Chondrocyte (in vitro differentiated cells): ENCODE data around the gene ZNF326. TPM values are rescaled to one million over a fixed set of nuclear protein-coding genes. Genes with fewer than 3 reads are reported as not detected.

Experiments used
- DNase-seq: peaks from one replicate; pipeline ENCODE4 v3.0.0; 2021; ENCODE audit warnings: mixed read lengths, low spot score
- H3K27ac Mint-ChIP-seq: one replicate; pipeline ENCODE4 v1.8.0; 2021; ENCODE audit warnings: mild to moderate bottlenecking, moderate library complexity, mixed read lengths; ENCODE audit not compliant: unreplicated experiment
- H3K27me3 Mint-ChIP-seq: 2 replicates; pipeline ENCODE4 v1.8.0; 2021; ENCODE audit warnings: low read depth, mixed read lengths
- H3K36me3 Mint-ChIP-seq: 2 replicates; pipeline ENCODE4 v1.8.0; 2021; ENCODE audit warnings: low read depth, mixed read lengths
- H3K4me1 Mint-ChIP-seq: 2 replicates; pipeline ENCODE4 v1.8.0; 2021; ENCODE audit warnings: low read depth, mild to moderate bottlenecking, mixed read lengths
- H3K4me3 Mint-ChIP-seq: one replicate; pipeline ENCODE4 v1.8.0; 2021; ENCODE audit warnings: mild to moderate bottlenecking, moderate library complexity, mixed read lengths; ENCODE audit not compliant: unreplicated experiment
- H3K9me3 Mint-ChIP-seq: 2 replicates; pipeline ENCODE4 v1.8.0; 2021; ENCODE audit warnings: low read depth, mixed read lengths
- CTCF ChIP-seq: fragments of 200-600 bp; sonication (generic); IDR thresholded peaks from 2 replicates; pipeline ENCODE4 v1.5.0; 2021; ENCODE audit warnings: antibody characterized with exemption, mild to moderate bottlenecking, moderate library complexity
- total RNA-seq: library from RNA; stranded (reverse); gene quantifications from 3 replicates; pipeline ENCODE4 v1.2.1, GENCODE V29; 2021

ZNF326 gene
- total RNA-seq, 1 donor from 2014 or later, result 19.3 TPM

- no peak overlapping the region for H3K27ac Mint-ChIP-seq
- H3K4me3 Mint-ChIP-seq, result no peak overlapping the region
- H3K9me3 Mint-ChIP-seq, result no peaks in the 10 kb centered on the region
- no peaks in the 10 kb centered on the region for H3K27me3 Mint-ChIP-seq
- H3K4me1 Mint-ChIP-seq, result peaks cover 36% of the 10 kb centered on the region
- H3K36me3 Mint-ChIP-seq, result no peaks in the 10 kb centered on the region
- DNase-seq, result no peak
- no peak for TF ChIP-seq CTCF
These were observed 4.7 kb downstream of the ZNF326 start for GRCh38 chr1:89999628-90000027.

DNA sequence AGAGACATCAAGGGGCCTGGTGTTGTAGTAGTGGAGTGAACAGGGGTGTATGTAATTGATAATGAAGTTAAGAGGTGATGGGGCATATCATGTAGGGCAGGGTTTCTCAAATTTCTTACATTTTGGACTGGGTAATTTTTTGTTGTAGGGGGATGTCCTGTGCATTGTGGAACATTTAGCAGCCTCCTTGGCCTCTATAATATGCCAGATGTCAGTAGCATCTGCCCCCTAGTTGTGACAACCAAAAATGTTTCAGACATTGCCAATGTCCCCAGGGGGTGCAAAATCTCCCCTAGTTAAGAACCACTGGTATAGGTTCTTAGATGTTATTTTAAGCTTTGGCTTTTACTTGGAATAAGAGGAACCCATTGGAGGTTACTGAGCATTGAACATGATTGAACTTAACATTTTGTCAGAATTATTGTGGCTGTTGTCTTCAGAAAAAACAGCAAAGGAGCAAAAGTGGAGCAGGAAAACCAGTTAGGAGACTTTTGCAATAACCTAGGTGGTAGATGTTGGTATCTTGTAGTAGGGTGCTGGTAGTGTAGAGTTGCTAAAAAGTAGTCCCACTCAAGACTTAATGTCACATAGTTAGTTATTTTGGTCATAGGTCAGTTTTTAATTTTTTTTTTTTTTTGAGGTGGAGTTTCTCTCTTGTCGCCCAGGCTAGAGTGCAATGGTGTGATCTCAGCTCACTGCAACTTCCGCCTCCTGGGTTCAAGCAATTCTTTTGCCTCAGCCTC lies 6.2 kb downstream of the ZNF326 start:
- peaks cover 31% of the 10 kb centered on the region for H3K4me1 Mint-ChIP-seq
- no peak overlapping the region for H3K27ac Mint-ChIP-seq
- H3K36me3 Mint-ChIP-seq, result peaks cover 5% of the 10 kb centered on the region
- no peaks in the 10 kb centered on the region for H3K27me3 Mint-ChIP-seq
- DNase-seq, result no peak
- no peaks in the 10 kb centered on the region for H3K9me3 Mint-ChIP-seq
- peak; percentile 16 for TF ChIP-seq CTCF
- no peak overlapping the region for H3K4me3 Mint-ChIP-seq

GRCh38 chr1:90007979-90008404 lies 13.1 kb downstream of the ZNF326 start:
- Mint-ChIP-seq H3K36me3 (peaks cover 16% of the 10 kb centered on the region), H3K4me3 (no peak overlapping the region), H3K27me3 (no peaks in the 10 kb centered on the region), H3K4me1 (no peaks in the 10 kb centered on the region), H3K9me3 (no peaks in the 10 kb centered on the region), H3K27ac (no peak overlapping the region)
- no peak for DNase-seq
- TF ChIP-seq CTCF, result no peak

GRCh38 chr1:90012300-90012699 lies 17.4 kb downstream of the ZNF326 start:
- no peak for DNase-seq
- Mint-ChIP-seq H3K27me3 (no peaks in the 10 kb centered on the region), H3K36me3 (peaks cover 20% of the 10 kb centered on the region), H3K4me3 (no peak overlapping the region), H3K9me3 (no peaks in the 10 kb centered on the region), H3K4me1 (no peaks in the 10 kb centered on the region), H3K27ac (no peak overlapping the region)
- no peak for TF ChIP-seq CTCF

- H3K36me3 Mint-ChIP-seq, result peaks cover 67% of the 10 kb centered on the region
- no peak for TF ChIP-seq CTCF
- H3K27me3 Mint-ChIP-seq, result no peaks in the 10 kb centered on the region
- H3K27ac Mint-ChIP-seq, result no peak overlapping the region
- H3K9me3 Mint-ChIP-seq, result peaks cover 13% of the 10 kb centered on the region
- H3K4me1 Mint-ChIP-seq, result peaks cover 5% of the 10 kb centered on the region
- no peak overlapping the region for H3K4me3 Mint-ChIP-seq
- no peak for DNase-seq
These were observed 28.8 kb downstream of the ZNF326 start for GRCh38 chr1:90023691-90024090.
